Measurements from ENCODE around the gene EVI5.
"Not testable (repeated sequence)": the region's sequence is repeated elsewhere in the genome, so short reads cannot be mapped to it uniquely, and the experiment has no call there.

Gene EVI5

DNA sequence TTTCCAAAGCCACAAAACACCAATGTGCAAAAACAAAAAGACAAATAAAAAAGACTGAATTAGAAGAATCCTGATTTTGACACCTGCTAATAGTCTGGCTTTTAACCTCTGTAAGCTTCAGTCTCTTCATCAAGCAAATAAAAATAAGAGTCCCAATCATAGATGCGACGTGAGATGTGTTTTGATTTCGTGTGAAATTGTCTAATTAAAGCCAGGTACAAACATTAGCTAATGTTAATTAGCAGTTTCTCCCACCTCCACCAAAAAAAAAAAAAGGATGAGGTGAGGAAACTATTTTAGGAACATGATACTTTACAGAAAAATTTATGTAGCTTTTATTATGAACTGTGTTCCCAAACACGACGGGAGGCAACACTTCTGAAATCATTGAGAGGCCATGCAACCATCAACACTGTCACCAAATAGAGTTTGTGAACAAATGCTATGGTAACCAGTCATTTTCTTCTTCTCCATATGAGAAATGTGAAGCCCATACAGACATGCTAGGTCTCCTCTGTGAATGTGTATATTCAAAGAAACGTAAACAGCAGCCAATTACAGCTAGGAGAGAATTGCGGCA, 6.7 kb upstream of the EVI5 start:
- no peak for DNase-seq (ENCODE audit: low spot score)

DNA sequence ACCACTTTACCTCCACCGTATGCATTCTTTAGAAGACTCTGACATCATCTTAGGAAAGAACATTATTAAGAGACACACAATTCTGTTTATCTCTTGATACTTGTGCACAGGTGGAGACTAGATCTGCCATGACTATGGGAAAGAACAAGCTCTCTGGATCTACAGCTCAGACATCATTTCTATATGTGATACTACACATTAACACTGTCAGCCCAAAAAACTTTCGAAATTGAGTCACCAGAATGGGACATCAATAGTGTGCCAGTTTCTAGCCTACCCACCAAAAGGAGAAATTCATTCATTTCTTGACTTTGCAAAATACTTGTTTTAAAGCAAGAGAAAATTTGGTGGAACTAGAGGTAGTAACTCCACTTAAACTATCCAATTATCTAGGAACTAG, 6.0 kb upstream of the EVI5 start:
- no peak for DNase-seq (ENCODE audit: low spot score)

DNA sequence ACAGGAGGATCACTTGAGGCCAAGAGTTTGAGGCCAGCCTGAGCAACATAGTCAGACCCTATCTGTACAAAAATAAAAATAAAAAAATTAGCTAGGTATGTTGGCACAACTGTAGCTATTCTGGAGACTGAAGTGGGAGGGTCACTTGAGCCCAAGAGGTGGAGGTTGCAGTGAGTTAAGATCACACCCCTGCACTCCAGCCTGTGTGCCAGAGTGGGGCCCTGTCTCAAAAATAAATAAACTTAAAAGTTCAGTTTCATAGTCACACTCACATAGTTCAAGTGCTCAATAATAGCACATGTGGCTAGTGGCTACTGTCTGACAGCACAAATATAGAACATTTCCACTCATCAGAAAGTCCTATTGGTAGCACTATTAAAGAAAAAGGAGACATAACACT, 5.2 kb upstream of the EVI5 start:
- DNase-seq (ENCODE audit: low spot score): no peak

DNA sequence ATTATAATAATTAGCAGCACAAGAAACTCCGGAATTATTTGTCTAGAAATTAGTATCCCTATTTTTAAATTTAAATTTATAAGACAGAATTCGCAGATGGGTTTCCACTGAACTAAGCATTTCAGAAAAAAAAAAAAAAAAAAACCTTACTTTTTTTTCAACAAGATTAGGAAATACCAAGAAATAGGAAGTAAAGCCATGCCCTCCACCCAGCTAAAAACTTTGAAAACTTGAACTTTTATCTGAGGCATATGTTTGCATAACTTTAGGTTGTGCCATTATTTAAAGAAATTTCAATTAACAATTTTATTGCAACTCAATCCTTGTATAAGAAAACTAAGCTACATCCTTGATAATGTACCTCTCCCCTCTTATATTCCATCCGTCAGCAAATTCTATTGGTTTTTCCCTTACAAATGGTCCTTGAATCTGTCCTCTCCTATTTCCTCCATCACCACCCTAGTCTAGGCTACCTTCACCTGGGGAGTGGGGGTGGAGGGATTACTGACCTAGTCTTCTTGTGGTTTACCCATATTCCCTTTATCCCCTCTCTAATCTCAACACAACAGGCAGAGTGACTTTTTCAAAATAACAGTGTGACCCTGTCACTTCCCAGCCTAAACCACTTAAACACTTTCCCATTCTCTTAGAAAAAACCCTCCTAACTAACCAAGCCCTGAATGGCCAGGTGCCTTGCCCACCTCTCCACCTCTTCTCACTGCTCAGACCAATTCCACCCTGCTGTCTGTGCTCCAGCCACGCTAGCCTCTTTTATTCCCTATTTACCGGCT, 1.4 kb upstream of the EVI5 start:
- no peak for DNase-seq (ENCODE audit: low spot score)

DNA sequence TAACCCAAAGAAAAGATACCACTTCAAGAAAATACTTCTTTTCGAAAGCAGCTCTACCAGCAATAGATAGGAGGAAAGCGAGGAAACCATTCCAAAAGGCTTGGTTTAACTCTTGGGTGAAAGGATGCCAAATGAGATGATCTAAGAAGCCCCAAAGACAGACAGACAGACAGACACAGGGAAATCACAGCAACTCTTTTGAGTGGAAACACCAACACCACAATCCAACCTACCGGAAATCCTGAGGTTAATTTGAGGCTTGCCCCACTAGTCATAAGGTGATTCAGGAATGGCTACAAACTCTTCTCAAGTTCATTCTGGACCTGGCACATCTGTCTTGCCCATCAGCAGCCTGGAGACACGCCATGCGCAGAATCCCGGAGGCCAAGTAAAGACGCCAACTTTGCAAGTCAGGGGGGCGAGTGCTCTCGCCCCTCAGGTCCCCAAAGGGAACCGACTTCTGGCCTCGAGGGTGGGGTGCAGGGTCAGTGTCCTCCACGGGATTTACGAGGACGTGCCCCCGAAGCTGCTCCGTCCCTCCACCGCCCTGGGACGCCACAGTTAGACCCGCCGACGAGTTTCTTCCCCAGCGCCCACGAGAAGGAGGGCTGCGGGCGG, 778 bp downstream of the EVI5 start:
- peak; percentile 47 for DNase-seq (ENCODE audit: low spot score)

DNA sequence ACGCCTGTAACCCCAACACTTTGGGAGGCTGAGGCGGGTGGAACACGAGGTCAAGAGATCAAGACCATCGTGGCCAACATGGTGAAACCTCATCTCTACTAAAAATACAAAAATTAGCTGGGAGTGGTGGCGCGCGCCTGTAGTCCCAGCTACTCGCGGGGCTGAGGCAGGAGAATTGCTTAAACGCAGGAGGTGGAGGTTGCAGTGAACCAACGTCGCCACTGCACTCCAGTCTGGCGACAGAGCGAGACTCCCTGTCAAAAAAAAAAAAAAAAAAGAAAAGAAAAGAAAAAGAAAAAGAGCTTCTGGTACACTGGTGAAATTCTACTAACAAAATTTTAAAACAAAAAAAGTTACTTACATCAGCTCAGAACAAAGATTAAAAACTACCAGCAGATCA, 1.4 kb downstream of the EVI5 start:
- DNase-seq (ENCODE audit: low spot score): not testable (repeated sequence)

DNA sequence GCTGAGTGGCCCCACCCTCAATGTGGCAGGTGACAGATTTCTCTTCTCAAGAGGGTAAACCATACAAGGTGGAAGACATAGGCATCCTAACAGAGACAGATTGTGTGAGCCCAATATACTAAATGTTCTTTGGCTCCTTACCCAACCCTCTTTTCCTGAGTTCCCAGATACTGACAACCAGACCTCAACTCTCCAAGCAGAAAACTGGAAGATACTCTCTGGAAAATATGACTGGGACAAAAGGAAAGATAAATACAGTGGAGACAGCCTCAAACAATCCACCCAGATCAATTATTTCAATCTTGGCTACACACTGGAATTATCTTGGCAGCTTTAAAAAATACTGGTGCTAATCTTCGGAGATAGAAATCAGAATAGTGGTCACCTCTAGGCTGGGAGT, 6.5 kb downstream of the EVI5 start:
- no peak for DNase-seq (ENCODE audit: low spot score)

DNA sequence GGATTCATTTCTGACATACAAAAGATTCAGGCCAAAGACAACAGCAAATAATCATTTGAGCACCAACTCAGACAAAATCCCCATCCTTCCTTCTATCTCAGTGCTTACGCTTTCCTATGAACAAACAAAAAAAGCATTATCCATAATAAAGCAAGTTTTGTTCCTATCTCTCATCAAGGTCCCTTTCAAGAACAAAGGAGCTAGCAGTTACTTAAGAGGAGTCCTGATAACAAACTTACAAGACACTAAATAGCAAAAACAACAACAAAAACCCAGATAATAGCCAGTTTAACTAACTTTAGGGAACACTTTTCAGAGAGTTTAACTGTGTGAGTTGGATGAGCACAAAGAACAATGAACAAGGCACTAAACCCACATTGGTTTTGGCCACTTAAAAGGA, 10.5 kb downstream of the EVI5 start:
- no peak for DNase-seq (ENCODE audit: low spot score)

DNA sequence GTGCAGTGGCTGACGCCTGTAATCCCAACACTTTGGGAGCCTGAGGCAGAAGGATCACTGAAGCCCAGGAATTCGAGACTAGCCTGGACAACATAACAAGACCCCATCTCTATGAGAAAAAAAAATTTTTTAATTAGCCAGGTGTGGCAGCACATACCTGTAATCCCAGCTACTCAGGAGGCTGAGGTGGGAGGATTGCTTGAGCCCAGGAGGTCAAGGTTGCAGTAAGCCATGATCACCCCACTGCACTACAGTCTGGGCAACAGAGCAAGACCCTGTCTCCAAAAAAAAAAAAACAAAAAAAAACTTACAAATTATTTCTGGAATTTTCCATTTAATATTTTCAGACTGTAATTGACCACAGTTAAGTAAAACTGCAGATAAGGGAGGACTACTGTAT, 11.2 kb downstream of the EVI5 start:
- not testable (repeated sequence) for DNase-seq (ENCODE audit: low spot score)

DNA sequence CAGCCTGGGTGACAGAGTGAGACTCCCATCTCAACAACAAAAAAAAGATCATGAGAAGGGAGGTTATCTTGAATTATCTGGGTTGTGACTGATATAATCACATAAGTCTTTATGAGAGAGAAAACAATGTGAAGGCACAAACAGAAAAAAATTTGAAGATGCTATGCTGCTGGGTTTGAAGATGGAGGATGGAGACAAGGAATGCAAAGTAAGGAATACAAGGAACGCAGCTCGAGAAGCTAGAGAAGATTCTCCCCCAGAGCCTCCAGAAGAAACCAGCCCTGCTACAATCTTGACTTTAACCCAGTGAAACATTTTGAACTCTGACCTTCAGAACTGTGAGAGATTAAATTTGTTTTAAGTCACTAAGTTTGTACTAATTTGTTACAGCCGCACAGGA, 15.1 kb downstream of the EVI5 start:
- no peak for DNase-seq (ENCODE audit: low spot score)

DNA sequence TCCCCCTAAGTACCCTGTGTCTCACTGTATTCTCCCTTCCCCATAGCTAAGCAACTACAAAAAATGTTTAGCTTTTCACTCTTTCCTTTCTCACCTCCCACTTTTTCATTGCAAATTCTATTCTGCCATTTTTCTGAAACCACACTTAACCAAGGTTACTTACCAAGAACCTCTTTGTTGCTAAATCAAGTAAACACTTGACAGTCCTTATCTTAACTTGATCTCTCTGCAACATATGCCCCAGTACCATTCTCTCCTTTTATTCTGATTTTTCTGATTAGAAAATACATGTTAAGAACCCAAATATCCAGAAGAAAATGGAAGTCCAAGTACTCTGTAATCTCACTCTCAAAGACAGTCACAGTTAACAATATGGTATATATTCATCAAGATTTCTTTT, 16.0 kb downstream of the EVI5 start:
- no peak for DNase-seq (ENCODE audit: low spot score)

DNA sequence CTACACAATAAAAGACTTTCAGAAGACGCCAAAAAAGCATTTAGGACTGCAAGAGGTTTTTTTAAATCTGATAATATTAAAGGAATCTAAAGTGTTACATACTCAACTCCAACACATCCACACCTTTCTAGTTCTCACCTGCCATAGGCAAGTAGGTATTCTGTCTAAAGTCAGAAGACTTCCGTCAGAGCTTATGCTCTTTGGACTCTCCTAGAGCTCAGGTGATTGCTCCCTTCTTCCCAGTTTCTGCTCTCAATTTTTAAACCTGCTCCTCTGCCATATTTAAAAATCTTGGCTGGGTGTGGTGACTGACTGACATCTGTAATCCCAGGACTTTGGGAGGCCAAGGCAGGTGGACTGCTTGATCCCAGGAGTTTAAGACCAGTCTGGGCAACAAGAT, 16.6 kb downstream of the EVI5 start:
- DNase-seq (ENCODE audit: low spot score): no peak

DNA sequence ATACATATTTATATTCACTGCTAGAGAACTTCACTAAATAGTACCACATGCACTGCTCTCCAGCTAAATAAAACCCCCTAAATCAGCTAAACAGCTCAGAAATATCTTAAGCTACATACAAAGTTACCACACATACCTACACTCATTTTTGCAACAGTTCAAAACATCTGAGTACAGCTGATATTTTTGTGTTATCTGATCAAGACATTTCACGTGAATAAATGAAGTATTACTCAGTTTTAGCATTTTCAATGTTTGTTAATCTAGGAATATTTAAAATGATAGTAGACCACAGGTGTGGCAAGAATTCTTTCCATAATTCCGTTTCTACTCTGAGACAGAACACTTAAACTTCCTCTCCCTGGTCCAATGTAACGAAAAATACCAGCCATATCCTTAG, 20.8 kb downstream of the EVI5 start:
- DNase-seq (ENCODE audit: low spot score): no peak

DNA sequence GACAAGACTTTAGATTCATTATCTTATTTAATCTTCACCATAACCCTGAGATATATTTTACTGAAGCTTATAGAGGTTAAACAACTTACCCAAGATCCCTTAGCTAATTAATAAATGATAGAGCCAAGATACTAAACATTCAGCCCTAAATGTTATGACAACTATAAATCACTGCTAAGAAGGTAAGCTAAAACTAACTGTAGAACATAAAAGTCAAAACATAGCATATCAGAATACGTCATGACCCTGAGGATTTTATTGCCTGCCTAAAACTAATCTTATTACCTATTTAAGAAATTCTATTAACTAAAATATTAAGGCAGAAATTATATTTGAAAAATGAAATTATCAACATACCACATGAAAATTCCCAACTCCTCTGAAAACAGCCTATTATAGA, 22.6 kb downstream of the EVI5 start:
- no peak for DNase-seq (ENCODE audit: low spot score)

DNA sequence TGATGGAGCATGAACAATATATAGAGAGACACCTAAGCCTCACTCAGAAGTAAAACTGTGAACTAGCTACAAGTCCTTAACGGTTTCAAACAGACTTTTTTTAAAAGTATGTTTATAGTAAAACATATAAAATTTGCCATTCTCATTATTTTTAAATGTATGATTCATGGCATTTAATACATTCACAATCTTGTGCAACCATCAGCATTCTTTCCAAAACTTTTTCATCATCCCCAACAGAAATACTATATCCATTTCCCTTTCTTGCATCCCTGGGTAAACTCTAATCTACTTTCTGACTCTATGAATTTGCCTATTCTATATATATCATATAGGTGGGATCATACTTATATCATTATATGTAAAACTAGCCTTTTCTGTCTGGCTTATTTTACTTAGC, 25.5 kb downstream of the EVI5 start:
- DNase-seq (ENCODE audit: low spot score): no peak

DNA sequence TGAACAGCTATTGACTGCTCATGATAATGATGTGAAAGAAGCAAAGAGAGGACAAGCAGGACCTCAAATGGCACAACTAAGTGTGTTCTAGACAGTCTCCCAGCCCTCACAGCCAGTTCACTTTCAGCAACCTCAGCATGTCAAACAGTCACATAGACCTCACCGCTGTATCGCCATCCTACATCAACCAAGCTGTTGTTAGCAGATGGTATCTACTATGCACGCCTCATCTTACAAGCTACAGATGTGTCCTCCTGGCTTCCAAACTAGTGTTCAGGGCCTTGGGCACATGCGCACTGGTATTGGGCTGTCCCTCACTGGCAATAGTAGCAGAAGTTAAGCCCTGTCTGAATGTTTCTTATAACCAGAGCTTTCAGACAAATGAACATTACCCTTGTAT, 28.4 kb downstream of the EVI5 start:
- DNase-seq (ENCODE audit: low spot score): no peak

DNA sequence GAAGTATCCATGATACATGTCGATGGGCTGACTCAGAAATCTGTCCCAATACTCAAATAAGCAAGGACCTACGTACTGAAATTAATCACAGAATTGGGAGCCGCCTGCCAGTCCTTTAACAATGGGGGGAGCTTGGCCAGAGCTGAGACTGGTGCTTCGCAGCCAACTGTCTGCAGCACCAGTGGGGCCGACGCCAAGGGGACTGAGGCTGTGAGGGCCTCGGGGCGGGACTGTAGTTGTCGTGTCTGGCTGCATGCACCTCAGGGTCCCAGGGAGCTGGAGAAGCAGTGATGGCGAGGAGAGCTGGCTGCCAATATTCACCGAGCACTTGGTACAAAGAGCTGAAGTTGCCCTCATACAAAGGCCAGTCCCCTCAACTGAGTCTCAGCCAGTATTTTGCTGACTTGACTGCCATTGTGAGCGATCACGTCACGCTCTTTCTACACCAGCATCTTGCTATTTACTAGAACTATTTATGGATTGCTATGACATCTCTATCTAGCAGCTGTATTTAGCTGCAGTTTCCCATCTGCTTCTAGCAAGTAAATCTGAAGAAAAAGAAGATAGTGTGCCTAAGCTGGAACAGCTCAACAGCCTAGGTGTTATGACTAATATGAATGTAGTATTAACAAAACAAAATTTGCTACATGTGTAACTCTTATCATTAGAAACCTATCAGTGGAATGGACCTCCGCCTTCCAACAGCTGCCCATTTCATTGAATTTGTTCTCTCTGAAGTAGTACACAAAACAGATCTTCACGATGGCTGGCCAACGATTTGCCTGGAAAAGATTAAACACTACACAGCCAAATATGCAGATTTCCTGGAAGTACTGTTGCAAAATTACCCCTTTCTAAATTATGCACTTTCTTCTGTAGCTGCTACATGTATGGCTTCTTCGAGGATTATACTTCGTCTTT, 29.1 kb downstream of the EVI5 start:
- DNase-seq (ENCODE audit: low spot score): no peak

DNA sequence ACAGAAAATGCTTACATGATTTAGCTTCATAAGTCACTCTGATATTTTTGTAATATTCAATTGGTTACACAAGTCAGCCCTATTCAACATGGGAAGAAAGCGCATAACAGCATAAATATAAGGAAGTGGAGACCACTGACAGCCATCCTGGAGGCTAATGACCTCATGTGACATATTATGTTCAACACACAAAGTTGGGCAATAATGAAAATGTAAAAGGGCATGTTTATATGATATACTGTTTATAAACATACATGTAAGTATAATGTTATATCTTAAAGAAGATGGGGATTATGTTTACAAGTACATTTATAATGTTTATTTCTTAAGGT, 30.2 kb downstream of the EVI5 start:
- DNase-seq (ENCODE audit: low spot score): no peak

DNA sequence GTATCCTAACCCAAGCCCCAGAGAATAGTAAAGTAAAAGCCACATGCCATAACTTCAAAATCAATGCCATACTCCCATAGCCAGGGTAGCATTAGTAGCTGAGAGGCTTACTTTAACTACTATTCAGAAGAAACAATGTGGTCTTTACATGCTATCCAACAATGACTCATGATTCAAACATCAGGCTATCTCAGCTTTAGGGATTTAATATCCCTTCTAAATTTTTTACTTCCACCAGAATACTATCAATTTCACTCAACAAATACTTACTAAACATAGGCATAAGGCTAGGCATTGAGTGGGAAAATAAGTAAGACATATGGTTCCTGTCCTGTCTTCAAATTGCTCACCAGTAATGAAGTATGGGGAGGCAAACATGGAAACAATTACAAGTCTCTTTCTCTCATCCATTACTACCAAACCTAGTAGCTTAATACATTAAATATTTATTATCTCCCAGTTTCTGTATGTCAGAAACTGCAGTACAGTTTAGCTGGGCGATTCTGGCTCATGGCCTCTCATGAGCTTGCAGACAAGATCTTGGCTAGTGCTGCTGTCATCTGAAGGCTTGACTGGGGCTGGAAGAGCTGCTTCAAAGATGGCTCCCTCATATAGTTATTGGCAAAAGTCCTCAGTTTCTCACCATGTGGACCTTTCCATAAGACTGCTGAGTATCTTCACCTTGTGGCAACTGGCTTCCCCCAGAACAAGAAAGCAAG, 30.7 kb downstream of the EVI5 start:
- no peak for DNase-seq (ENCODE audit: low spot score)

DNA sequence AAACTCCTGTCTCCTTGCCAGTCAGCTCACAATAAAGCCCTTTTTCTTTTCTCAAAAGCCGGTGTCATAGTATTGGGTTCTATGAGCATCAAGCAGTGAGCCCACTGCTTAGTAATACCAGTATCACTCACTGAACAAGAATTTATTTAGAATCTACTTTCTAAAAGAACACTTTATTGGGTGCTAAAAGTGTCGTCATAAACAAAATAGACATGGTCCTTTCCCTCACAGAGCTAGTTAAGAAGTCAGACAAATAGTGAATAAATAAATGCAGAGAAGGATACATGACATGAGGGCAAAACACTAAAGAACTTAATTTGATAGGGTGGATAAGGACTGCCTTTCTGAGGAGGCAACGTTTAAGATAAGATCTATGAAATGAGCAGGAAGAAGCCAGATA, 32.2 kb downstream of the EVI5 start:
- DNase-seq (ENCODE audit: low spot score): no peak

DNA sequence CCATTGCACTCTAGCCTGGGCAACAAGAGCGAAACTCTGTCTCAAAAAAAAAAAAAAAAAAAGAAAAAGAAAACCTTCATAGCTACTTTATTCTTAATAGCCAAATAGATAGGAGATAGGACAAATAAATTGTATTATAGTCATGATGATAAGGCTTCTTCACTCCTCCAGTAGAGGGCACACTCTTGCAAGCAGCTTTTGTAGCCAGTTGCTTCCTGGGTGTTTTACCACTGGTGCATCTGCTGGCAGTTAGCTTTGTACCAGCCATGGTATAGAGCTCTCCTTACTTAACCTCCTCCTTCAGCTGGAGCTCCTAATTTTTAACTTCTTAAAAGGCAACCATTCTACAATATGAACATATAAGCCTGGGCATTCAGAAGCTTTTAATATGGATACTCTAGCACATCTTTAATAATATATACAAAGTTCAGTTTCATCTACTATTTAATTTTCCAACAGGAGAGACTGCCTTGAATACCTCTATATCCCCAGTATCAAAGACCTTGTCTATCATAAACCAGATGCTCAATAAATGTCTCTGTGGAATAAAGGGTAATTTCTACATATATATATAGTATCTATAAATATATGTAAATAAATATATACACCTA, 35.8 kb downstream of the EVI5 start:
- DNase-seq (ENCODE audit: low spot score): peak; percentile 49

DNA sequence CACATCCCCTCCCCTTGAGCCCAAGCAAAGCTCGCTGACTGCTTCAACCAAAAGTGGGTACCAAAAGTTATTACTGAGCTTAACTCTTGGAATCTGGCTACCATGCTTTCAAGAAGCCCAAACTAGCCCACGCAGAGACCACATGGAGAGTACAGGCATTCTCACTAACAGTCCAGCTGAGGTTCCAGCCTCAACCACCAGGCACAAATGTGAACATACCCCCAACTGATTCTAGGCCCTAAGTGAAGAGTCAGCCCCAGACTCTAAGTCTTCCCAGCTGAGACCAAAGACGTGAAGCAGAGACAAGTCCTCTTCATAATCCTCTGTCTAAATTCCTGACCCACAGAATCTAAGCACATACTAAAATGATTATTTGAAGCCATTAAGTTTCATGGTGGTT, 36.8 kb downstream of the EVI5 start:
- DNase-seq (ENCODE audit: low spot score): no peak

All from CD4-positive, alpha-beta T cell treated with Interleukin-2 at 100 ng/mL for 4 hours (primary cell).